Gastrocnemius medialis (tissue), 4 donors: ENCODE data around the gene MYCBP.

ENCODE experiments used
- POLR2A ChIP-seq, 2 donors: fragments of 450-650 bp; IDR thresholded peaks; one replicate each; pipeline ENCODE4 v1.6.1; 2017; ENCODE audit warnings: antibody characterized with exemption in 2 of 2, mild to moderate bottlenecking in 2 of 2, moderate library complexity in 2 of 2
- TF ChIP-seq, protein P1 (sequence below), 5 experiments: fragments of 450-650 bp in 3 of 5; fragments of 200-600 bp in 2 of 5; sonication (generic) in 2 of 5; IDR thresholded peaks in 4 of 5; conservative IDR thresholded peaks in 1 of 5; 1 replicate in 4 of 5; 2 replicates in 1 of 5; pipeline ENCODE4 v1.5.1; 2016 to 2019; ENCODE audit warnings: antibody characterized with exemption in 5 of 5, mild to moderate bottlenecking in 3 of 5, moderate library complexity in 3 of 5

DNA sequence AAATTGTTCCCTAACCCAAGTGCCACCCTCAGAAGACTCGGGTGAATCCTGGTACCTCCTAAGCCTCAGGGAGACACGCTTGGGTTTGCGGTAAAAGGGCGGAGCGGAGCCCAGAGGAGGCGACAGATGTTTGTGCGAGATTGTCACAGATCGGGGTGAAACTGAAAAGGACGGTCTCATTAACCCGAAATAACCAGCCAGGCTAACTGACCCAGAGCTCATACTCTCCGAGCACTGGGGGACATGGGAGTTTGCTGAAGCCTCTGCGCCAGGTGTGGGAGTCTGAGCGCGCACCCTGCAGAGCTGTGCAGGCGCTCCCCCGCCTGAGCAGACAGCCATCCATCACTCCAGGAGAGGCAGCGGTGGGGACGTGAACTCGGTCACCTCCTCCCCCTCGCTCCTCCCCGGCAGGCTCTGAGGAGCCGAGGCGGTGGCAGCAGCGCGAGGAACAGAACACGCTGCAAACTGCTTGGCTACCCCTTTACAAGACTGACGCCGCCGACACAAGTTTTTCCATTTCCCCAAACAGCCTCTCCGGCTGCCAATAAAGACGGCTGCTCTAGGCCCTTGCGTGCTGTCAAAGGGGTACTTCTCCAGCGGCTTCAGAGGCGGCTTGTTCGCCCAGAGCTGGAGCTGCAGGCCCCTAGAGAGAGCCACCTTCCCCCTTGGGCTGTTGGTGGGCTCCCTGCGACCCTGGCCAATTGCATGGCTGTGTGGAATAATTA is 57.1 kb downstream of the MYCBP start:
- TF ChIP-seq, protein P1, sequence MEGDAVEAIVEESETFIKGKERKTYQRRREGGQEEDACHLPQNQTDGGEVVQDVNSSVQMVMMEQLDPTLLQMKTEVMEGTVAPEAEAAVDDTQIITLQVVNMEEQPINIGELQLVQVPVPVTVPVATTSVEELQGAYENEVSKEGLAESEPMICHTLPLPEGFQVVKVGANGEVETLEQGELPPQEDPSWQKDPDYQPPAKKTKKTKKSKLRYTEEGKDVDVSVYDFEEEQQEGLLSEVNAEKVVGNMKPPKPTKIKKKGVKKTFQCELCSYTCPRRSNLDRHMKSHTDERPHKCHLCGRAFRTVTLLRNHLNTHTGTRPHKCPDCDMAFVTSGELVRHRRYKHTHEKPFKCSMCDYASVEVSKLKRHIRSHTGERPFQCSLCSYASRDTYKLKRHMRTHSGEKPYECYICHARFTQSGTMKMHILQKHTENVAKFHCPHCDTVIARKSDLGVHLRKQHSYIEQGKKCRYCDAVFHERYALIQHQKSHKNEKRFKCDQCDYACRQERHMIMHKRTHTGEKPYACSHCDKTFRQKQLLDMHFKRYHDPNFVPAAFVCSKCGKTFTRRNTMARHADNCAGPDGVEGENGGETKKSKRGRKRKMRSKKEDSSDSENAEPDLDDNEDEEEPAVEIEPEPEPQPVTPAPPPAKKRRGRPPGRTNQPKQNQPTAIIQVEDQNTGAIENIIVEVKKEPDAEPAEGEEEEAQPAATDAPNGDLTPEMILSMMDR (IDR thresholded peaks at IDR 0.05 in 4 of 5, conservative IDR thresholded peaks at IDR 0.05 in 1 of 5): no peak
- no peak for TF ChIP-seq POLR2A (IDR thresholded peaks at IDR 0.05)
